GM12878 (cell line): ENCODE data around the gene ZNF17. TPM values are rescaled to one million over a fixed set of nuclear protein-coding genes. Genes with fewer than 3 reads are reported as not detected.
A peak's percentile ranks its signal among the peaks of the same experiment; 100 is the strongest.

Source experiments
- BACH1 ChIP-seq: fragments of 450-650 bp; IDR thresholded peaks from 2 replicates; pipeline ENCODE4 v1.6.1; 2017; ENCODE audit warnings: mild to moderate bottlenecking, borderline replicate concordance
- BCL11A ChIP-seq: IDR thresholded peaks from 2 replicates; pipeline ENCODE4 v1.6.1; 2011; ENCODE audit warnings: low read depth, low read length
- BRCA1 ChIP-seq: IDR thresholded peaks from 2 replicates; pipeline ENCODE4 v1.6.1; 2011; ENCODE audit warnings: low read depth, low read length, improper control_type of control experiment
- HCFC1 ChIP-seq: fragments of 150-350 bp; IDR thresholded peaks from 2 replicates; pipeline ENCODE4 v1.6.1; 2014; ENCODE audit warnings: low read length
- HDAC2 ChIP-seq: fragments of 200-600 bp; sonication (generic); IDR thresholded peaks from 2 replicates; pipeline ENCODE4 v1.6.1; 2017
- KLF5 ChIP-seq: fragments of 450-650 bp; IDR thresholded peaks from 2 replicates; pipeline ENCODE4 v1.6.1; 2014; ENCODE audit warnings: mild to moderate bottlenecking; ENCODE audit not compliant: partially characterized antibody
- MTA2 ChIP-seq: fragments of 450-650 bp; IDR thresholded peaks from 2 replicates; pipeline ENCODE4 v1.6.1; 2016; ENCODE audit warnings: low read depth, mild to moderate bottlenecking, moderate library complexity
- NR2F1 ChIP-seq: fragments of 450-650 bp; conservative IDR thresholded peaks from 2 replicates; pipeline ENCODE4 v1.6.1; 2017; ENCODE audit warnings: mild to moderate bottlenecking
- SMAD1 ChIP-seq: fragments of 450-650 bp; IDR thresholded peaks from 2 replicates; pipeline ENCODE4 v1.6.1; 2018; ENCODE audit warnings: mild to moderate bottlenecking, low read depth; ENCODE audit not compliant: partially characterized antibody
- SPI1 ChIP-seq: IDR thresholded peaks from 2 replicates; pipeline ENCODE4 v1.6.1; 2011; ENCODE audit warnings: low read depth, mild to moderate bottlenecking, low read length, moderate library complexity, borderline replicate concordance; ENCODE audit not compliant: insufficient read depth
- SREBF1 ChIP-seq: IDR thresholded peaks from 2 replicates; pipeline ENCODE4 v1.6.1; 2012; ENCODE audit warnings: mild to moderate bottlenecking, low read length
- ZNF207 ChIP-seq: fragments of 450-650 bp; IDR thresholded peaks from 2 replicates; pipeline ENCODE4 v1.6.1; 2014; ENCODE audit warnings: antibody characterized with exemption, mild to moderate bottlenecking, borderline replicate concordance
- polyA plus RNA-seq, 11 experiments: library from polyadenylated mRNA; depleted of rRNA in 4 of 11; unstranded in 6 of 11; stranded (reverse) in 5 of 11; fragments of >200 nt; fragmentation: Nextera tagmentation in 4 of 11; fragmentation: Illumina TruSeq in 1 of 11; extraction: Ambion mirVana in 4 of 11; extraction: Trizol in 1 of 11; gene quantifications; 1 replicate in 1 of 11; 2 replicates in 10 of 11; pipeline versions ENCODE4 v1.2.1 to v1.2.3, GENCODE V29; 2011 to 2016; ENCODE audit warnings: inconsistent platforms in 2 of 11, missing spikeins in 2 of 11, low read depth in 1 of 11
- total RNA-seq, 4 experiments: library from RNA; depleted of rRNA in 3 of 4; stranded (reverse); fragments of >200 nt in 3 of 4; fragmentation: Illumina TruSeq in 1 of 4; extraction: Trizol in 1 of 4; gene quantifications; 2 replicates each; pipeline versions ENCODE4 v1.2.1 to v1.2.3, GENCODE V29; 2013 to 2021
- TF ChIP-seq, protein P1 (sequence below): fragments of 450-650 bp; IDR thresholded peaks from 2 replicates; pipeline ENCODE4 v1.6.1; 2016; ENCODE audit warnings: mild to moderate bottlenecking
- TF ChIP-seq, protein P2 (sequence below): fragments of 150-350 bp; IDR thresholded peaks from 2 replicates; pipeline ENCODE4 v1.6.1; 2014; ENCODE audit warnings: mild to moderate bottlenecking, low read depth, low read length
- TF ChIP-seq, protein P3 (sequence below): fragments of 450-650 bp; IDR thresholded peaks from 2 replicates; pipeline ENCODE4 v1.6.1; 2014; ENCODE audit warnings: mild to moderate bottlenecking
- TF ChIP-seq, protein P4 (sequence below): fragments of 450-650 bp; conservative IDR thresholded peaks from 2 replicates; pipeline ENCODE4 v1.6.1; 2017; ENCODE audit warnings: mild to moderate bottlenecking, moderate library complexity
- TF ChIP-seq, protein P5 (sequence below): fragments of 450-650 bp; IDR thresholded peaks from 2 replicates; pipeline ENCODE4 v1.6.1; 2016; ENCODE audit warnings: mild to moderate bottlenecking, moderate library complexity, borderline replicate concordance
- TF ChIP-seq, protein P6 (sequence below): IDR thresholded peaks from 2 replicates; pipeline ENCODE4 v1.6.1; 2012; ENCODE audit warnings: low read length, inconsistent platforms

ZNF17 gene
- total and polyA plus RNA-seq, 10 of the 15 experiments (the other 5 are each of a cell fraction or from before 2014, with no cell fraction given): 4.4 to 11.3 (median 7.8) TPM

DNA sequence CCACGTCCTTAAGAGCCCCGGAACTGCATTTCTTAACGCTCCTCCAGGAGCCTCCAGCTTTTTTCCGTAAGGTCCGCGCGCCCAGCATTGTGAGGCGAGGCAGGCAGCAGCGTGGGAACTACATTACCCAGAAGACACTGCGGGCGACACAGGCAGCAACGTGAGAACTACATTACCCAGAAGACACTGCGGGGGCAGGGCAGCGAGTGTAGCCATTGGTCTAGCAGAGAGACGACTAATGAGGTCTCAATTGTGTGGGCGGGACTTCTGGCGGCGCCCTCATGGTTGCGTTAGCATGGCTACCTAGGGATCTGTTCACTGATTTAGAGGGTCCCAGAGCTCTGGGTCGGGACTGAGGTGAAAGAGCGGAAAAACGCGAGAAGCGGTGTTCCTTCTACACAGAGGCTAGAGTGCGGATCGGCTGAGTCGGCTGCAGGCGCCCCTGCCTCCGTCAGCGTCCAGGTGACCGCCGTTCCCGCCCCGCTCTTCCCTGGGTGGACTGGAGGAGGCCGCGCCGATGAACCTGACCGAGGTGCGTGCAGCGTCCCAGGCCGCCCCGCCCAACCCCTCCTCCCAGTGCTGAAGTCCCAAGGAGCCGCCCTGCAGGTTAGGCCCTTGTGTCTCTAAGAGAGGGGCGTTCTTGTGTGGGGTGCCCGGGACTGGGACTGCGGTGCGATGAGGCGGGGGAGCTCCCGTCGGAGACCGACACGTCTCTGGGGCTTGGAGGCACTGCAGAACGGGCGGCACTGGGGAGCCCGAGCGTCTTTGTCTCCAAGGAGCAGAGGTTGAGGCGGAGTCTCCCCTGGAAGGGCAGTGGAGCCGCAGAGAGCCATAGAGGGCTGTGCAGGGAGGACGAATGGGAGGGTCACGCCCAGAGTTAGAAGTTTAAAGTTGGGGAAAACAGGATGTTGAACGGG is 24.4 kb downstream of the ZNF17 start, which contains the start of gene ZNF749 (continued):
- TF ChIP-seq ZNF207: no peak
- TF ChIP-seq MTA2: no peak
- TF ChIP-seq, protein P1, sequence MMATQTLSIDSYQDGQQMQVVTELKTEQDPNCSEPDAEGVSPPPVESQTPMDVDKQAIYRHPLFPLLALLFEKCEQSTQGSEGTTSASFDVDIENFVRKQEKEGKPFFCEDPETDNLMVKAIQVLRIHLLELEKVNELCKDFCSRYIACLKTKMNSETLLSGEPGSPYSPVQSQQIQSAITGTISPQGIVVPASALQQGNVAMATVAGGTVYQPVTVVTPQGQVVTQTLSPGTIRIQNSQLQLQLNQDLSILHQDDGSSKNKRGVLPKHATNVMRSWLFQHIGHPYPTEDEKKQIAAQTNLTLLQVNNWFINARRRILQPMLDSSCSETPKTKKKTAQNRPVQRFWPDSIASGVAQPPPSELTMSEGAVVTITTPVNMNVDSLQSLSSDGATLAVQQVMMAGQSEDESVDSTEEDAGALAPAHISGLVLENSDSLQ: peak; percentile 86
- TF ChIP-seq SPI1: no peak
- no peak for TF ChIP-seq HDAC2
- TF ChIP-seq NR2F1: no peak
- no peak for TF ChIP-seq BRCA1
- no peak for TF ChIP-seq BCL11A
- TF ChIP-seq, protein P2, sequence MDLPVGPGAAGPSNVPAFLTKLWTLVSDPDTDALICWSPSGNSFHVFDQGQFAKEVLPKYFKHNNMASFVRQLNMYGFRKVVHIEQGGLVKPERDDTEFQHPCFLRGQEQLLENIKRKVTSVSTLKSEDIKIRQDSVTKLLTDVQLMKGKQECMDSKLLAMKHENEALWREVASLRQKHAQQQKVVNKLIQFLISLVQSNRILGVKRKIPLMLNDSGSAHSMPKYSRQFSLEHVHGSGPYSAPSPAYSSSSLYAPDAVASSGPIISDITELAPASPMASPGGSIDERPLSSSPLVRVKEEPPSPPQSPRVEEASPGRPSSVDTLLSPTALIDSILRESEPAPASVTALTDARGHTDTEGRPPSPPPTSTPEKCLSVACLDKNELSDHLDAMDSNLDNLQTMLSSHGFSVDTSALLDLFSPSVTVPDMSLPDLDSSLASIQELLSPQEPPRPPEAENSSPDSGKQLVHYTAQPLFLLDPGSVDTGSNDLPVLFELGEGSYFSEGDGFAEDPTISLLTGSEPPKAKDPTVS: no peak
- TF ChIP-seq, protein P3, sequence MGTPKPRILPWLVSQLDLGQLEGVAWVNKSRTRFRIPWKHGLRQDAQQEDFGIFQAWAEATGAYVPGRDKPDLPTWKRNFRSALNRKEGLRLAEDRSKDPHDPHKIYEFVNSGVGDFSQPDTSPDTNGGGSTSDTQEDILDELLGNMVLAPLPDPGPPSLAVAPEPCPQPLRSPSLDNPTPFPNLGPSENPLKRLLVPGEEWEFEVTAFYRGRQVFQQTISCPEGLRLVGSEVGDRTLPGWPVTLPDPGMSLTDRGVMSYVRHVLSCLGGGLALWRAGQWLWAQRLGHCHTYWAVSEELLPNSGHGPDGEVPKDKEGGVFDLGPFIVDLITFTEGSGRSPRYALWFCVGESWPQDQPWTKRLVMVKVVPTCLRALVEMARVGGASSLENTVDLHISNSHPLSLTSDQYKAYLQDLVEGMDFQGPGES: no peak; the same call in 1 of the 2 replicates
- TF ChIP-seq SREBF1: peak; percentile 87
- TF ChIP-seq, protein P4, sequence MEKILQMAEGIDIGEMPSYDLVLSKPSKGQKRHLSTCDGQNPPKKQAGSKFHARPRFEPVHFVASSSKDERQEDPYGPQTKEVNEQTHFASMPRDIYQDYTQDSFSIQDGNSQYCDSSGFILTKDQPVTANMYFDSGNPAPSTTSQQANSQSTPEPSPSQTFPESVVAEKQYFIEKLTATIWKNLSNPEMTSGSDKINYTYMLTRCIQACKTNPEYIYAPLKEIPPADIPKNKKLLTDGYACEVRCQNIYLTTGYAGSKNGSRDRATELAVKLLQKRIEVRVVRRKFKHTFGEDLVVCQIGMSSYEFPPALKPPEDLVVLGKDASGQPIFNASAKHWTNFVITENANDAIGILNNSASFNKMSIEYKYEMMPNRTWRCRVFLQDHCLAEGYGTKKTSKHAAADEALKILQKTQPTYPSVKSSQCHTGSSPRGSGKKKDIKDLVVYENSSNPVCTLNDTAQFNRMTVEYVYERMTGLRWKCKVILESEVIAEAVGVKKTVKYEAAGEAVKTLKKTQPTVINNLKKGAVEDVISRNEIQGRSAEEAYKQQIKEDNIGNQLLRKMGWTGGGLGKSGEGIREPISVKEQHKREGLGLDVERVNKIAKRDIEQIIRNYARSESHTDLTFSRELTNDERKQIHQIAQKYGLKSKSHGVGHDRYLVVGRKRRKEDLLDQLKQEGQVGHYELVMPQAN: peak; percentile 49; the same call in 1 of the 2 replicates
- TF ChIP-seq HCFC1: peak; percentile 99
- TF ChIP-seq BACH1: no peak
- no peak for TF ChIP-seq SMAD1
- TF ChIP-seq, protein P5, sequence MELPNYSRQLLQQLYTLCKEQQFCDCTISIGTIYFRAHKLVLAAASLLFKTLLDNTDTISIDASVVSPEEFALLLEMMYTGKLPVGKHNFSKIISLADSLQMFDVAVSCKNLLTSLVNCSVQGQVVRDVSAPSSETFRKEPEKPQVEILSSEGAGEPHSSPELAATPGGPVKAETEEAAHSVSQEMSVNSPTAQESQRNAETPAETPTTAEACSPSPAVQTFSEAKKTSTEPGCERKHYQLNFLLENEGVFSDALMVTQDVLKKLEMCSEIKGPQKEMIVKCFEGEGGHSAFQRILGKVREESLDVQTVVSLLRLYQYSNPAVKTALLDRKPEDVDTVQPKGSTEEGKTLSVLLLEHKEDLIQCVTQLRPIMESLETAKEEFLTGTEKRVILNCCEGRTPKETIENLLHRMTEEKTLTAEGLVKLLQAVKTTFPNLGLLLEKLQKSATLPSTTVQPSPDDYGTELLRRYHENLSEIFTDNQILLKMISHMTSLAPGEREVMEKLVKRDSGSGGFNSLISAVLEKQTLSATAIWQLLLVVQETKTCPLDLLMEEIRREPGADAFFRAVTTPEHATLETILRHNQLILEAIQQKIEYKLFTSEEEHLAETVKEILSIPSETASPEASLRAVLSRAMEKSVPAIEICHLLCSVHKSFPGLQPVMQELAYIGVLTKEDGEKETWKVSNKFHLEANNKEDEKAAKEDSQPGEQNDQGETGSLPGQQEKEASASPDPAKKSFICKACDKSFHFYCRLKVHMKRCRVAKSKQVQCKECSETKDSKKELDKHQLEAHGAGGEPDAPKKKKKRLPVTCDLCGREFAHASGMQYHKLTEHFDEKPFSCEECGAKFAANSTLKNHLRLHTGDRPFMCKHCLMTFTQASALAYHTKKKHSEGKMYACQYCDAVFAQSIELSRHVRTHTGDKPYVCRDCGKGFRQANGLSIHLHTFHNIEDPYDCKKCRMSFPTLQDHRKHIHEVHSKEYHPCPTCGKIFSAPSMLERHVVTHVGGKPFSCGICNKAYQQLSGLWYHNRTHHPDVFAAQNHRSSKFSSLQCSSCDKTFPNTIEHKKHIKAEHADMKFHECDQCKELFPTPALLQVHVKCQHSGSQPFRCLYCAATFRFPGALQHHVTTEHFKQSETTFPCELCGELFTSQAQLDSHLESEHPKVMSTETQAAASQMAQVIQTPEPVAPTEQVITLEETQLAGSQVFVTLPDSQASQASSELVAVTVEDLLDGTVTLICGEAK: peak; percentile 78
- no peak for TF ChIP-seq KLF5
- TF ChIP-seq, protein P6, sequence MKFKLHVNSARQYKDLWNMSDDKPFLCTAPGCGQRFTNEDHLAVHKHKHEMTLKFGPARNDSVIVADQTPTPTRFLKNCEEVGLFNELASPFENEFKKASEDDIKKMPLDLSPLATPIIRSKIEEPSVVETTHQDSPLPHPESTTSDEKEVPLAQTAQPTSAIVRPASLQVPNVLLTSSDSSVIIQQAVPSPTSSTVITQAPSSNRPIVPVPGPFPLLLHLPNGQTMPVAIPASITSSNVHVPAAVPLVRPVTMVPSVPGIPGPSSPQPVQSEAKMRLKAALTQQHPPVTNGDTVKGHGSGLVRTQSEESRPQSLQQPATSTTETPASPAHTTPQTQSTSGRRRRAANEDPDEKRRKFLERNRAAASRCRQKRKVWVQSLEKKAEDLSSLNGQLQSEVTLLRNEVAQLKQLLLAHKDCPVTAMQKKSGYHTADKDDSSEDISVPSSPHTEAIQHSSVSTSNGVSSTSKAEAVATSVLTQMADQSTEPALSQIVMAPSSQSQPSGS: no peak
